ENCODE measurements around the gene DRAM1.
"Not testable (repeated sequence)": the region's sequence is repeated elsewhere in the genome, so short reads cannot be mapped to it uniquely, and the experiment has no call there.

GRCh38 chr12:101861688-101862087, 15.7 kb upstream of the DRAM1 start:
- not testable (repeated sequence) for TF ChIP-seq POLR2AphosphoS5 (IDR thresholded peaks at IDR 0.05; ENCODE audit: low read depth, low read length); POLR2A (IDR thresholded peaks at IDR 0.05; ENCODE audit: low read depth, low read length); TAF1 (IDR thresholded peaks at IDR 0.05; ENCODE audit: borderline replicate concordance, low read depth, low read length)

Measured in GM12892 (cell line).